Stimulated activated CD8-positive, alpha-beta memory T cell treated with anti-CD3 and anti-CD28 coated beads, Interleukin-15, amount 100 ng/mL, for 48 hours (primary cell): ENCODE results near the gene SNAP23.

ENCODE experiments used
- DNase-seq, 2 donors: peaks; one replicate each; pipeline ENCODE4 v3.0.0-alpha.2; 2020; ENCODE audit warnings: low read depth in 2 of 2

The SNAP23 gene

DNA sequence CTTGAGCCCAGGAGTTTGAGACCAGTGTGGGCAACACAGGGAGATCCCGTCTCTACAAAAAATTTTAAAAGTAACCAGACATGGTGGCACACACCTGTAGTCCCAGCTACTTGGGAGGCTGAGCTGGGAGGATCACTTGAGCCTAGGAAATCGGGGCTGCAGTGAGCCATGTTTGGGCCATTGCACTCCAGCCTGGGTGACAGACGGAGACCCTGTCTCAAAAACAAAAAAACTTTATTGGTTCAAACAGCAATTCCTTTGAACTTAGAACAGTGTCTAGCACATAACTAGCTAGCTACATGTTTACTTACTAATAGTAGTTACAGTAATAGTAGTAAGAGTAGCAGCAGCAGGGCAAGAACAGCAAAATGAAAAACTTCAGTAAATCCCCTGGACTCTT lies 63.3 kb downstream of the SNAP23 start:
- no peak for DNase-seq

DNA sequence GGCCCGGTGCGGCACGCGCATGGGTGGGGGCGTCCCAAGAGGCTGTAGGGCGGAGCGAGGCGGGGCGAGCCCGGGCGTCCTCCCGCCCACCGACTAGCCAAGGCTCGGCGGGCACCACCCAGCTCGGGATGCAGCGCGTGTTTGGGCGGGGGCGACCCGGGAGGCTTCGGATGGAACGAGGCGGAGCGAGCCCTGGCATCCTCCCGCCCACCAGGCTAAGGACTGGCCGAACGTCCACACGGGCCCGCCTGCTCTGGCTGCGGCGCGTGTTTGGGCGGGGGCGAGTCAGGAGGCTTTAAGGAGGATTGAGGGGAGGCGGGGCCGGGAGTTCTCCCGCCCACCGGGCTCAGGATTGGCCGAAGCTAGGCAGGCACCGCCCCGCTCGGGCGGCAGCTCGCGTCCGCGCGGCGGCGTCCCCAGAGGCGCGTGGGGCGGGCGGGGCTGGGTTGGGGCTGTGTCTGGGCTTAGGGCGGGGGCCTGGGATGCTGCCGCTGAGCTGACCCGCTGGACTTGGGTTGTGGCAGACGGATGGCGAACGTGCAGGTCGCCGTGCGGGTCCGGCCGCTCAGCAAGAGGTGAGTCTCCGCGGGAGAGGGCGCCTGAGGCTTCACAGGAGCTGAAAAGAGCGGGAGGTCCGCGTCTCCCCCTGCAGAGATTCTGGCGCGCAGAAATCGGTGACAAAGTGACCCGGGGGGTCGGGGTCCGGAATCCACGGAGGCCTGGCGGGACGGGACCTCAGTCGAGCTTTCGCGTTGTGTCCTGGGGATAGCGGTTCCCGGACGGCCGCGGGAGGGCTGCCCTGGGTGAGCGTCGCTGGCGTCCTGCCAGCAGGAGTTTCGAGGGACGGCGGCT lies 80.0 kb downstream of the SNAP23 start, which contains the start of gene STARD9:
Gene STARD9 (plus strand): TSS at position 419 of the 852 bp plus-strand sequence. CDS start 110 bp downstream, at position 529.
- DNase-seq, result peak; percentile 93 to 95

DNA sequence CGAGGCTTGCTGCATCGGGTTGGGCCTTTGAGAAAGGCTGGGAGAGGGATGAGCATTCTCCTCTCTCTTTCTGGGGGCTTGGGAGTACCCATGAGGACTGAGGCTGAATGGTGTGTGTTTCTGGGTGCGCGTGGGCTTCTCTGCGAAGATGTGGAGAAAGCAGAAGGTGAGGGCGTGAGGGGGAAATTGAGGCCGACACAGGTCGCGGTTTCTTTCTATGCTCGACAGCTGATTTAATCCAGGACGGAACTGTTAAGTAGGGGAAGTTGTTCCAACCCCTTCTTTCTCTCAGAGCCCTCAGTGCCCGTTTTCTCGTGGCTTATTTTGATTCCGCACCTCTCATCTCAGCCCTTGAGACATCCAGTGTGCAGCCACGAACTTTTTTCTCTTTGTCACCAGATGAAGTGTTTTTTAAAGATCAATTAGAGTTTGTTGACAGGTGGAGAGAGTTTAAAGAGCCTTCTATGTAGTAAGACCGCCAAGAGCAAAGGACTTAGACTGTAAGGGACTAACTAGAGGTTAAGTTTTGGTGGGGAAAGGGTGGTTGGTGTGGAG lies 80.7 kb downstream of the SNAP23 start:
- no peak for DNase-seq

DNA sequence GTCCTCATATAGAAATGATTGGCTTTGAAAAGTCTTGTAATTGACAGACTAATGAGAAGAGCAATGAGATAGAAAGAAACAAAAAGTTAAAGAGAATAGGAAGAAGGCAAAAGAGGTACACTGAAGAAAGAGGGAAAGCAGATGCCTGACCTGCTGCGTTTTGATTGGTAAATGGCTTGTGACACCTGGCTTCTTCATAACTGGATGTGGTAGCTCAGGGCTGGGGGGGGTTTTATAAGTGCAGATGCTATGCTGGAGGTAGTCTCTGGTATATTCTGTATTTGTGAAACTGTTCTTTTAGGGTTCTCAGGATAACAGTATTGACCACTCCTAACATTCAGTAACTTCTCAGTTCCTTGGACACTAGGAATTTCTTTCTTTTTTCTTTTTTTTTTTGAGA lies 81.3 kb downstream of the SNAP23 start:
- DNase-seq, result no peak

DNA sequence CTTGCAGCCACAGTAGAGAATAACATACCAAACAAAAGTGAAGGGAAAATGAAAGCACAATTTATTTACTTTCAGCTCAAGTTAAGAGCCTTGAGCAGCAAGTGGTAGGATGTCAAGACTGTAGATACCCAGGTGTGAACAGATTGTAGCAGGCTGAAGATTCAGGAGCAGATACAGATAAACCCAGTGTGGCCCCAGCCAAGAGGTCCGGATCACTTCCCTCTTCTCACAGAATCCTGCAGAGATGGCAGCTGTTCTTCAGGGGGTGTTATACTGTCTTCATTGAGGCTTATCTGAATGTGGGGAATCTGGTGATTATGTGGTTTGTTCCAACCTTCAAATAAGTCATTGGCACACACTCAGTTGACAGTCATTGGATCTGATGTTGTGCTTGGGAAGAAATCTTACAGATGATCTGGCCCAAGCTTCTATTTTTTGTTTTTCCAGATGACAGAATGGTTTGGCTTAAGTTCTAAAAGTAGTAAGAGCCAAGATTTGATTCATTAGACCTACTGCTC lies 82.1 kb downstream of the SNAP23 start:
- no peak for DNase-seq

DNA sequence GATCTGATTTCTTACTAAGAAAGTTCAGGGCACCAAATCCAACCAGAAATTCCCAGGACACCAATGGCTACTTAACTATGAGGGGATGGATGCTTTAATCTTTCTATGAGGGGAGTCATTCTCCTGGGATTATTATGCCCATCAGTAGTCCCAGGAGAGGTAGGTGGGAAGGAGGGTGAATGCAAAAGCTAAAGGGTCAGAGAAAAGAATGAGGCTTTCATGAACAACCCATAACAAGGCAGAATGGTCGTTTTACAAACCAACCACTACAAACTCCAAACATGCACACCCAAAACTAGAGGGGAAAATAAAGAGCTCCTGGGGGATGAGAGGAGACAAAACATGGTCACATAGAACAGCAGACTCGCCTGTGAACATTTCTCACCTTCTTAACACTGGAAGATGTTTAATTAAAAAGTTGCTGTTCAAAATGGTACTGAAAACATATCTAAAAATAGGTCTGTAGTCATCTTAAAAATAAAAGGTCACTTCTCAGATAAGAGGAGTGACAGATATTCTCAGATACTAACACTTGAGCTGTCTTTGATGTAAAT lies 83.6 kb downstream of the SNAP23 start:
- DNase-seq, result no peak

DNA sequence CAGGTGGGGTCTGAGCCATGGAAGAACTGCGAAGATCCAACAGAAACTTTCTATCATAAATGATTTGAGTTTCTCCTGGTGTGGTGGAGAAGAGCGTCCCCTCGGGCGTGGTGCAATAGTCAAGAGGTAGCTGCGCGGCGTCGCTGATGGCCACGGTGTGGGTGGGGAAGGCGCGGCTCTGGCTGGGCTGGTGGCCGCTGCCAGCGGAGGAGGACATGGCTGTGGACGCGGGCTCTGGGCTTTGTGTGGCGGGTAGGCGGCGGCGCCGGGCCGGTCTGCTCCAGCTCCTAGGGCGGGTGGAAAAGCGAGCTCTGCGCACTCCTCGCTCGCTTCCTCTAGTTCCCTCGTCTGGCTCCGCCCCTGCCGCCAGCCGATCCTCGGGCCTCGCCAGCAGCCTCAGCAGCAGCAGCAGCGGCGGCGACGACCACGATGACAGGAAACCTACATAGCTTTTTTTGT lies 85.9 kb downstream of the SNAP23 start:
- DNase-seq, result peak; percentile 66 to 72
